ENCODE data around the gene PFDN6. TPM values are rescaled to one million over a fixed set of nuclear protein-coding genes. Genes with fewer than 3 reads are reported as not detected.

PFDN6 gene
- total RNA-seq, 1 experiment from 2014 or later = 83.4 TPM

DNA sequence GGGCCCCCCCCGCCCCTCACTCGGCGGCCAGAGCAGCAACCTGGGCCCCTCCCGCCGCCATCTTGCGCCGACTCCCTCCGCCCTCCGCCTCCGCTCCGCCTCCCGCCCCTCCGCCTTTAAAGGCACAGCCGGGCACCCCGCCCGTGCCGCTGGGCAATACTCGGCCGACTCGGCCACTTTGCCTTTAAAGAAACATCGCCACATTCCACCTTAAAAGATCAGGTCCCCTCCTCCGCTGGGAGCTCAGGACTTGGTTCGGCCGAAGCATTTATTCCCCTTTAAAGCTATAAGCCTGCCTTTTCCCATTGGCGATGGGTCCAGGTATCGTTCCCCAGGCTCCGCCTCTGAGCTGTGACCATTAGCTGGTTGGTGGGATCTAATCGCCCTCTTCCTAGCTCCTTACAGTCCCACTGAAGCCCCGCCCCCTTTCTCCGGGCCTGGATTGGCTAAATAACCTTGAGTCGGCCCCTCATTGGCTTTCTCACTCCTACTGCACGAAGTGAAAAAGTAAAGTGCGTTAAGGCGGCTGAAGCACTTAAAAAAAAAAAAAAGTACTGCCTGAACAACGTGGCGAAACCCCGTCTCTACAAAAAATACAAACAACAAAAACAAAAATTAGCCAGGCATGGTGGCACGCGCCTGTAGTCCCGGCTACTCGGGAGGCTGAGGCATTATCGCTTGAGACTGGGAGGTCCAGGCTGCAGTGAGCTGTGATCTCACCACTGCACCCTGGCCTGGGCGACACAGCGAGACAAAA, 28.4 kb downstream of the PFDN6 start, which contains the start of gene ZBTB22:
TSS of gene ZBTB22 (minus strand) at position 76 of the 757 bp plus-strand sequence. CDS start 828 bp downstream, outside the sequence.
- intact Hi-C loops (cut with micrococcal nuclease; ENCODE audit: unreplicated experiment) = loop anchor here (5.0 to 10.0 kb wide), 2 partner anchors 74 to 97 kb away; partner anchors contain the start of genes CUTA, KIFC1 and PHF1
- H3K9me3 ChIP-seq (ENCODE audit: low read depth, low read length, poor library complexity, severe bottlenecking) = no peaks in the 10 kb centered on the region
- peak within 1 kb of the TSS; percentile 55 for H3K4me3 ChIP-seq (ENCODE audit: low read depth, low read length, poor library complexity, severe bottlenecking)
- no TSS peak for BruUV-seq (replicated peaks)
- H3K36me3 ChIP-seq (ENCODE audit: insufficient read depth, low read length, poor library complexity, severe bottlenecking) = peaks cover 35% of the 10 kb centered on the region
- TF ChIP-seq EZH2 (IDR thresholded peaks at IDR 0.05; ENCODE audit: borderline replicate concordance, low read depth, low read length, poor library complexity, severe bottlenecking) (no peak), CTCF (conservative IDR thresholded peaks at IDR 0.05; ENCODE audit: low read depth, low read length) (no peak)
- H3K4me1 ChIP-seq (ENCODE audit: insufficient read depth, low read length, poor library complexity, severe bottlenecking) = peaks cover 34% of the 10 kb centered on the region
- peak; percentile 100 for DNase-seq (ENCODE audit: low spot score)
- POLR2A ChIA-PET (ENCODE audit: low non-redundant PET) = interaction anchor here (0.7 to 1.4 kb wide), 6 partner anchors 8 to 185 kb away, joined by 4 to 8 read pairs (median 6); partner anchors contain the start of genes RPS18 and VPS52
- H3K27ac ChIP-seq (ENCODE audit: low read depth, low read length, poor library complexity, severe bottlenecking) = peak within 1 kb of the TSS; percentile 77
- H3K27me3 ChIP-seq (replicated peaks; ENCODE audit: insufficient read depth, low read depth, low read length, poor library complexity) = no peaks in the 10 kb centered on the region
- CTCF ChIA-PET = interaction anchor here (0.6 to 1.6 kb wide), 6 partner anchors 18 to 450 kb away, joined by 3 to 22 read pairs (median 4); no protein-coding TSS in a partner anchor

DNA sequence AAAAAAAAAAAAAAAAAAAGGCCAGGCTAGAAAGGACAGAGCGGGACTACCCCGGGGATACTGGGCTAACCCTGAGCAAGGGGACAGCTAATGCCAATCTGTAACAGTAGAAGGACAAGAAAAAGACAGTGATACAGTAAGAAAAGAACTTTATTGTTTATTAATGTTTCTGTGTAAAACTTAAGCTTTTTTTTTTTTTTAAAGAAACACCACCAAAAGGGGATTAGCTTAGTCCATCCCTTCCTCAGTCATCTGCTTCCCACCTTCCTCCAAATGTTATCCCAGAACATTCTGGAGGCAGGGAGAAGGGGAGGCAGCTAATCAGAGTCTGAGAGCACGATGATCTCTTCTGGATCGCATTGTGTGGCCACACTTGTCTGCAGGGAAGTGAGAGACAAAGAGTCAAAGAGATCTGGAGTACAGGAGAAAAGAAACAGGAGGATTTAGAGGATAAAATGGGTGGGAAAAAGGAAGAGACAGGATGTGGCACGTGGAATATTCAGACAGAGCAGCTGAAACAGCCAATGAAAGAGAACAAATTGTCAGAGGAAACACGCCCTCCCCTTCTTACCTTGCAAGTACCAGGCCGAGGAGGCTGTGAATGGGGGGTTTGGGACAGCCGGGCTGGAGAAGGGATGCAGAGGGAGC, 29.1 kb downstream of the PFDN6 start:
- no TSS peak for BruUV-seq (replicated peaks)
- POLR2A ChIA-PET (ENCODE audit: low non-redundant PET) = interaction anchor here (0.7 kb wide), 1 partner anchor 26 kb away, joined by 5 read pairs; no protein-coding TSS in a partner anchor
- H3K4me1 ChIP-seq (ENCODE audit: insufficient read depth, low read length, poor library complexity, severe bottlenecking) = peaks cover 35% of the 10 kb centered on the region
- no peaks in the 10 kb centered on the region for H3K9me3 ChIP-seq (ENCODE audit: low read depth, low read length, poor library complexity, severe bottlenecking)
- intact Hi-C loops (cut with micrococcal nuclease; ENCODE audit: unreplicated experiment) = loop anchor here (5.0 to 10.0 kb wide), 2 partner anchors 74 to 96 kb away; partner anchors contain the start of genes CUTA, KIFC1 and PHF1
- H3K4me3 ChIP-seq (ENCODE audit: low read depth, low read length, poor library complexity, severe bottlenecking) = peak overlapping the region; percentile 55
- DNase-seq (ENCODE audit: low spot score) = no peak
- TF ChIP-seq CTCF (conservative IDR thresholded peaks at IDR 0.05; ENCODE audit: low read depth, low read length) = no peak
- no peak for TF ChIP-seq EZH2 (IDR thresholded peaks at IDR 0.05; ENCODE audit: borderline replicate concordance, low read depth, low read length, poor library complexity, severe bottlenecking)
- no peaks in the 10 kb centered on the region for H3K27me3 ChIP-seq (replicated peaks; ENCODE audit: insufficient read depth, low read depth, low read length, poor library complexity)
- peaks cover 35% of the 10 kb centered on the region for H3K36me3 ChIP-seq (ENCODE audit: insufficient read depth, low read length, poor library complexity, severe bottlenecking)
- CTCF ChIA-PET = interaction anchor here (0.6 to 1.6 kb wide), 3 partner anchors 19 to 66 kb away, joined by 4 to 22 read pairs (median 16); no protein-coding TSS in a partner anchor
- peak overlapping the region; percentile 77 for H3K27ac ChIP-seq (ENCODE audit: low read depth, low read length, poor library complexity, severe bottlenecking)

- BruUV-seq (replicated peaks) = no TSS peak
- Histone ChIP-seq H3K27me3 (replicated peaks; ENCODE audit: insufficient read depth, low read depth, low read length, poor library complexity) (no peaks in the 10 kb centered on the region), H3K4me1 (ENCODE audit: insufficient read depth, low read length, poor library complexity, severe bottlenecking) (peaks cover 40% of the 10 kb centered on the region), H3K27ac (ENCODE audit: low read depth, low read length, poor library complexity, severe bottlenecking) (peak overlapping the region; percentile 83), H3K9me3 (ENCODE audit: low read depth, low read length, poor library complexity, severe bottlenecking) (no peaks in the 10 kb centered on the region), H3K4me3 (ENCODE audit: low read depth, low read length, poor library complexity, severe bottlenecking) (no peak overlapping the region), H3K36me3 (ENCODE audit: insufficient read depth, low read length, poor library complexity, severe bottlenecking) (peaks cover 35% of the 10 kb centered on the region)
- TF ChIP-seq EZH2 (IDR thresholded peaks at IDR 0.05; ENCODE audit: borderline replicate concordance, low read depth, low read length, poor library complexity, severe bottlenecking) (no peak), CTCF (conservative IDR thresholded peaks at IDR 0.05; ENCODE audit: low read depth, low read length) (no peak)
- ChIA-PET CTCF (no interaction called here), POLR2A (ENCODE audit: low non-redundant PET) (interaction anchor here (0.6 kb wide), 1 partner anchor 11 kb away, joined by 5 read pairs; no protein-coding TSS in a partner anchor)
- DNase-seq (ENCODE audit: low spot score) = no peak
- intact Hi-C loops (cut with micrococcal nuclease; ENCODE audit: unreplicated experiment) = loop anchor here (5.0 to 10.0 kb wide), 2 partner anchors 72 to 95 kb away; partner anchors contain the start of genes CUTA, KIFC1 and PHF1
These were observed 30.5 kb downstream of the PFDN6 start for GRCh38 chr6:33319939-33320314.
